Caco-2 (cell line): ENCODE measurements around the gene FRAS1. TPM values are rescaled to one million over a fixed set of nuclear protein-coding genes. Genes with fewer than 3 reads are reported as not detected.

Experiments
- BruUV-seq: library from RNA; stranded (reverse); fragments of 400-500 nt; replicated peaks from 2 replicates; lab custom pipeline; 2021; lab: Mats Ljungman, UMichigan
- CTCF ChIA-PET: fragments of 300-600 bp; sonication (Branson Sonifier 250); formaldehyde crosslinking; loops from one replicate; lab custom pipeline; 2022; ENCODE audit warnings: antibody characterized with exemption; lab: Charles Lee
- POLR2A ChIA-PET: fragments of 300-600 bp; sonication (Branson Sonifier 250); formaldehyde crosslinking; loops from one replicate; lab custom pipeline; 2022; ENCODE audit warnings: antibody characterized with exemption; lab: Charles Lee
- DNase-seq, 2 experiments: peaks; one replicate each; pipeline versions ENCODE4 v3.0.0 to v3.0.0-alpha.2; 2020 to 2022
- H3K27me3 ChIP-seq: replicated peaks from 2 replicates; pipeline ENCODE4 v1.6.0; 2011; ENCODE audit warnings: low read length; ENCODE audit not compliant: control insufficient read depth, insufficient read depth
- H3K36me3 ChIP-seq: 2 replicates; pipeline ENCODE4 v1.5.1; 2011; ENCODE audit warnings: low read length; ENCODE audit not compliant: control insufficient read depth, insufficient read depth
- H3K4me1 ChIP-seq: fragments of 250-450 bp; sonication (Bioruptor Pico); 2 replicates; pipeline ENCODE4 v1.5.1; 2020; ENCODE audit warnings: mild to moderate bottlenecking
- H3K4me3 ChIP-seq: 2 replicates; pipeline ENCODE4 v1.5.1; 2011; ENCODE audit warnings: low read depth, mild to moderate bottlenecking, control low read depth, low read length
- H3K9me3 ChIP-seq: fragments of 250-450 bp; sonication (Bioruptor Pico); 2 replicates; pipeline ENCODE4 v1.5.1; 2020; ENCODE audit warnings: mild to moderate bottlenecking, moderate library complexity
- H3K27ac Mint-ChIP-seq: one replicate; pipeline ENCODE4 v1.8.0; 2022; ENCODE audit warnings: mixed read lengths; ENCODE audit not compliant: unreplicated experiment
- H3K27me3 Mint-ChIP-seq: one replicate; pipeline ENCODE4 v1.8.0; 2022; ENCODE audit warnings: mixed read lengths; ENCODE audit not compliant: insufficient read depth, unreplicated experiment
- H3K36me3 Mint-ChIP-seq: one replicate; pipeline ENCODE4 v1.8.0; 2022; ENCODE audit warnings: mild to moderate bottlenecking, mixed read lengths; ENCODE audit not compliant: insufficient read depth, unreplicated experiment
- H3K4me1 Mint-ChIP-seq: one replicate; pipeline ENCODE4 v1.8.0; 2022; ENCODE audit warnings: low read depth, mixed read lengths; ENCODE audit not compliant: unreplicated experiment
- H3K4me3 Mint-ChIP-seq: one replicate; pipeline ENCODE4 v1.8.0; 2022; ENCODE audit warnings: mild to moderate bottlenecking, moderate library complexity, mixed read lengths; ENCODE audit not compliant: unreplicated experiment
- H3K9me3 Mint-ChIP-seq: one replicate; pipeline ENCODE4 v1.8.0; 2022; ENCODE audit warnings: mixed read lengths; ENCODE audit not compliant: unreplicated experiment
- CTCF ChIP-seq, 2 experiments: fragments of 200-600 bp in 1 of 2; IDR thresholded peaks; 1 replicate in 1 of 2; 2 replicates in 1 of 2; pipeline versions ENCODE4 v1.5.1 to v1.8.0; 2011 to 2022; ENCODE audit warnings: antibody characterized with exemption in 1 of 2, control low read depth in 1 of 2, inconsistent platforms in 1 of 2, low read depth in 1 of 2, low read length in 1 of 2, mild to moderate bottlenecking in 1 of 2, moderate library complexity in 1 of 2; ENCODE audit not compliant: insufficient read depth in 1 of 2, severe bottlenecking in 1 of 2, unreplicated experiment in 1 of 2
- intact Hi-C: fragments of 100-400 bp; cut with micrococcal nuclease; formaldehyde crosslinking; loops from one replicate; pipeline ENCODE4 v1.10.0; 2022; ENCODE audit not compliant: unreplicated experiment
- total RNA-seq: library from RNA; stranded (reverse); gene quantifications from 2 replicates; pipeline ENCODE4 v1.2.3, GENCODE V29; 2022

The FRAS1 gene
- total RNA-seq, 1 experiment from 2014 or later: 40.8 TPM

GRCh38 chr4:78569306-78569821 lies 512.2 kb downstream of the FRAS1 start:
- DNase-seq: peak; percentile 65 to 70
- H3K27me3 Mint-ChIP-seq: no peaks in the 10 kb centered on the region
- no peak for TF ChIP-seq CTCF (IDR thresholded peaks at IDR 0.05; ENCODE audit: insufficient read depth in 1 of 2, low read depth in 1 of 2, low read length in 1 of 2, severe bottlenecking in 1 of 2, unreplicated experiment in 1 of 2)
- Histone ChIP-seq H3K4me3 (no peak overlapping the region), H3K4me1 (peaks cover 63% of the 10 kb centered on the region), H3K36me3 (0 out of 2 replicates have a peak, but pooled peaks cover 3% of the 10 kb centered on the region), H3K27me3 (no peaks in the 10 kb centered on the region), H3K9me3 (no peaks in the 10 kb centered on the region)
- peaks cover 98% of the 10 kb centered on the region for H3K36me3 Mint-ChIP-seq
- intact Hi-C loops: loop anchor here (1.0 to 5.0 kb wide), 3 partner anchors 8 to 1083 kb away; partner anchors contain the start of gene FRAS1
- no TSS peak for BruUV-seq
- POLR2A ChIA-PET: interaction anchor here (0.6 to 4.5 kb wide), 4 partner anchors 11 to 435 kb away, joined by 3 to 48 read pairs (median 6); partner anchors contain the start of gene ANXA3
- CTCF ChIA-PET: no interaction called here
- H3K4me1 Mint-ChIP-seq: peaks cover 40% of the 10 kb centered on the region
- H3K9me3 Mint-ChIP-seq: no peaks in the 10 kb centered on the region
- H3K4me3 Mint-ChIP-seq: peak overlapping the region; percentile 46
- H3K27ac Mint-ChIP-seq: peak overlapping the region; percentile 85

- H3K4me1 ChIP-seq: peaks cover 56% of the 10 kb centered on the region
- 0 out of 2 replicates have a peak, but pooled peaks cover 3% of the 10 kb centered on the region for H3K36me3 ChIP-seq
- H3K4me3 ChIP-seq: no peak overlapping the region
- H3K27me3 ChIP-seq: no peaks in the 10 kb centered on the region
- ChIA-PET CTCF (no interaction called here), POLR2A (no interaction called here)
- H3K27ac Mint-ChIP-seq: peak overlapping the region; percentile 85
- BruUV-seq: no TSS peak
- H3K36me3 Mint-ChIP-seq: peaks cover 98% of the 10 kb centered on the region
- no peak overlapping the region for H3K4me3 Mint-ChIP-seq
- intact Hi-C loops: no loop called here
- DNase-seq: no peak
- H3K9me3 Mint-ChIP-seq: no peaks in the 10 kb centered on the region
- H3K4me1 Mint-ChIP-seq: peaks cover 37% of the 10 kb centered on the region
- TF ChIP-seq CTCF (IDR thresholded peaks at IDR 0.05; ENCODE audit: insufficient read depth in 1 of 2, low read depth in 1 of 2, low read length in 1 of 2, severe bottlenecking in 1 of 2, unreplicated experiment in 1 of 2): no peak
- H3K27me3 Mint-ChIP-seq: no peaks in the 10 kb centered on the region
- H3K9me3 ChIP-seq: no peaks in the 10 kb centered on the region
These were observed 513.0 kb downstream of the FRAS1 start for GRCh38 chr4:78570117-78570516.

- Mint-ChIP-seq H3K4me3 (no peak overlapping the region), H3K27ac (no peak overlapping the region), H3K9me3 (no peaks in the 10 kb centered on the region), H3K36me3 (peaks cover 99% of the 10 kb centered on the region), H3K27me3 (no peaks in the 10 kb centered on the region), H3K4me1 (peaks cover 24% of the 10 kb centered on the region)
- H3K9me3 ChIP-seq: no peaks in the 10 kb centered on the region
- H3K27me3 ChIP-seq: no peaks in the 10 kb centered on the region
- H3K36me3 ChIP-seq: 0 out of 2 replicates have a peak, but pooled peaks cover 3% of the 10 kb centered on the region
- no peak for TF ChIP-seq CTCF (IDR thresholded peaks at IDR 0.05; ENCODE audit: insufficient read depth in 1 of 2, low read depth in 1 of 2, low read length in 1 of 2, severe bottlenecking in 1 of 2, unreplicated experiment in 1 of 2)
- POLR2A ChIA-PET: no interaction called here
- CTCF ChIA-PET: no interaction called here
- DNase-seq: no peak
- intact Hi-C loops: no loop called here
- BruUV-seq: no TSS peak
- no peak overlapping the region for H3K4me3 ChIP-seq
- H3K4me1 ChIP-seq: peaks cover 44% of the 10 kb centered on the region
These were observed 514.7 kb downstream of the FRAS1 start for GRCh38 chr4:78571804-78572203.
